A673 (cell line): Measurements from ENCODE around the gene TBL3. TPM values are rescaled to one million over a fixed set of nuclear protein-coding genes. Genes with fewer than 3 reads are reported as not detected.

Experiments
- BruUV-seq: library from RNA; stranded (reverse); fragments of 400-500 nt; replicated peaks from 2 replicates; lab custom pipeline; 2021; lab: Mats Ljungman, UMichigan
- CTCF ChIA-PET: fragments of 300-600 bp; sonication (Branson Sonifier 250); formaldehyde crosslinking; loops from one replicate; lab custom pipeline; 2022; ENCODE audit warnings: antibody characterized with exemption; lab: Charles Lee
- POLR2A ChIA-PET: fragments of 300-600 bp; sonication (Branson Sonifier 250); formaldehyde crosslinking; loops from one replicate; lab custom pipeline; 2022; ENCODE audit warnings: antibody characterized with exemption; ENCODE audit not compliant: low non-redundant PET; lab: Charles Lee
- DNase-seq: peaks from one replicate; pipeline ENCODE4 v3.0.0-alpha.2; 2015; ENCODE audit warnings: low spot score
- H3K27ac ChIP-seq: fragments of 200-600 bp; sonication (generic); 2 replicates; pipeline ENCODE4 v1.5.1; 2016; ENCODE audit warnings: mixed run types, low read depth, mild to moderate bottlenecking, mixed read lengths, antibody characterized with exemption, low read length; ENCODE audit not compliant: poor library complexity, severe bottlenecking
- H3K27me3 ChIP-seq: fragments of 200-600 bp; sonication (generic); replicated peaks from 2 replicates; pipeline ENCODE4 v1.6.1; 2017; ENCODE audit warnings: mixed run types, low read depth, mild to moderate bottlenecking, mixed read lengths, antibody characterized with exemption, low read length; ENCODE audit not compliant: insufficient read depth, poor library complexity
- H3K36me3 ChIP-seq: fragments of 200-600 bp; sonication (generic); 2 replicates; pipeline ENCODE4 v1.6.1; 2016; ENCODE audit warnings: mixed run types, mild to moderate bottlenecking, mixed read lengths, antibody characterized with exemption, low read length; ENCODE audit not compliant: insufficient read depth, poor library complexity, severe bottlenecking
- H3K4me1 ChIP-seq: fragments of 200-600 bp; sonication (generic); 2 replicates; pipeline ENCODE4 v1.6.1; 2017; ENCODE audit warnings: mixed run types, mild to moderate bottlenecking, mixed read lengths, antibody characterized with exemption, low read length; ENCODE audit not compliant: insufficient read depth, poor library complexity, severe bottlenecking
- H3K4me3 ChIP-seq: fragments of 200-600 bp; sonication (generic); 2 replicates; pipeline ENCODE4 v1.5.1; 2016; ENCODE audit warnings: low read depth, mixed run types, mild to moderate bottlenecking, mixed read lengths, low read length; ENCODE audit not compliant: poor library complexity, severe bottlenecking
- H3K9me3 ChIP-seq: fragments of 200-600 bp; sonication (generic); 2 replicates; pipeline ENCODE4 v1.6.1; 2016; ENCODE audit warnings: mixed run types, low read depth, mild to moderate bottlenecking, mixed read lengths, antibody characterized with exemption, low read length; ENCODE audit not compliant: poor library complexity, severe bottlenecking
- CTCF ChIP-seq: fragments of 300-800, 200-600 bp; sonication (generic); conservative IDR thresholded peaks from 2 replicates; pipeline ENCODE4 v1.5.1; 2017; ENCODE audit warnings: low read depth, mild to moderate bottlenecking, antibody characterized with exemption, low read length, moderate library complexity, mixed read lengths
- EZH2 ChIP-seq: fragments of 200-600 bp; sonication (generic); IDR thresholded peaks from 2 replicates; pipeline ENCODE4 v1.6.1; 2017; ENCODE audit warnings: borderline replicate concordance, low read depth, mild to moderate bottlenecking, mixed read lengths, antibody characterized with exemption, low read length; ENCODE audit not compliant: poor library complexity, severe bottlenecking
- intact Hi-C: fragments of 100-400 bp; cut with micrococcal nuclease; formaldehyde crosslinking; loops from one replicate; pipeline ENCODE4 v1.10.0; 2022; ENCODE audit not compliant: unreplicated experiment
- total RNA-seq: library from RNA; stranded (reverse); gene quantifications from 2 replicates; pipeline ENCODE4 v1.2.3, GENCODE V29; 2021

Gene TBL3
- total RNA-seq, 1 experiment from 2014 or later = 58.4 TPM

DNA sequence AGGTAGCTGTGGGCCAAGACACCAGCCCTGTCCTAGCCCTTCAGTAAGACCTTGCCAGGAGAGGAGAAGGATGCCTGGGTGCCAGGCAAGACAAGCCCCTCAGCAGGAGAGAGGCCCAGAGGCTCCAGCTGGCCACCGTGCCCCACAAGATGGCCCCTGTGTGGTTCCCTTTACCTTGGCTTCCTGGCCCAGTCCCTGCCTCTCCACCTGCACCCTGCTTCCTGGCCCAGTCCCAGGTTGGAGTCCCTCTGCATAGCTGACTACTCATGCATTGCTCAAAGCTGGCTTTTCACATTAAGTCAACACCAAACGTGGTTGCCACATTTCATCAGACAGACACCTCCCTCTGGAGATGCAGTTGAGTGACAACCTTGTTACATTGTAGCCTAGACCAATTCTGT lies 21.9 kb downstream of the TBL3 start:
- TF ChIP-seq EZH2 = no peak
- no peak for TF ChIP-seq CTCF
- Histone ChIP-seq H3K36me3 (peaks cover 20% of the 10 kb centered on the region), H3K27me3 (peaks cover 17% of the 10 kb centered on the region), H3K4me1 (peaks cover 6% of the 10 kb centered on the region), H3K4me3 (no peak overlapping the region), H3K27ac (peak overlapping the region; percentile 29), H3K9me3 (no peaks in the 10 kb centered on the region)
- DNase-seq = no peak
- POLR2A ChIA-PET = no interaction called here
- intact Hi-C loops = no loop called here
- CTCF ChIA-PET = no interaction called here
- BruUV-seq = no TSS peak

DNA sequence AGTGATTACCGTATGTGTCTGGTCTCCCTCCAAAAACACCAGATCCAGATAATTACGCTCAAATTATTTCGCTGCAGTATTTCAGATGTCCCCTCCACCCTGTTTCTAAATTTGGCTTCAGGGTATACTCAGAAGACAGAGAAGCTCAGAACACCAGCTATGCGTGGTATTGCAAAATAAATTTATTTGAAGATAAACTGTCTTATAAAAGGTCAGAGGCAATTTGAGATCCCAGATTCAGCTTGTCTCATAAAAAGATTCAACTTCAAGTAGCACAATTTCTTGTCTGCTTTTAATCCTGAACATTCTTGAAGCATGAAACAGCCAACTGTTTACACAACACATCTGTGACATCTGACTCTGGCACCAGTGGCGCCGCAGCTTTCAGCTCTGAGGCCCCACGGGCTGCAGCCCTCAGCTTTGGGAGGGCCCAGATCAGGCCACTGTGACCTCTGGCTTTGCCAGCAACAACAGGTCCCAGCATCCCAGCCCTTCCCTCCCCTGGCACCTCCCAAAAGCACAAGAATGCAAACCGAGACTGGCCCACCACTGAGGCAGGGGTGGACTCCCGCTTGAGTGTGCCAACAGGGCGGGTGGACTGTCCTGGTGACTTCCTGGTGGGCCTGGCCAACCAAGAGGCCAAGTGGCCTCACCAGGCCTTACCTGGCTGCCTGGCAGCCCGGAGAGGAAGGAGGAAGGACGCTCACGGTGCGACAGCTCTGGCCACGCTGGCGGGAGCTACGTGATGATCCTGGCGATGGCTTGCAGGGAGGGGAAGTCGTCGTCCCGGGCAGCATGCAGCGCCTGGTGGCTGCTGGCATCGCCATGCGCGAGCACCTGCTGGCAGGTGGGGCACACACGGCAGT lies 25.9 kb downstream of the TBL3 start:
- TSS peak; percentile 38 for BruUV-seq
- ChIA-PET POLR2A (no interaction called here), CTCF (no interaction called here)

DNA sequence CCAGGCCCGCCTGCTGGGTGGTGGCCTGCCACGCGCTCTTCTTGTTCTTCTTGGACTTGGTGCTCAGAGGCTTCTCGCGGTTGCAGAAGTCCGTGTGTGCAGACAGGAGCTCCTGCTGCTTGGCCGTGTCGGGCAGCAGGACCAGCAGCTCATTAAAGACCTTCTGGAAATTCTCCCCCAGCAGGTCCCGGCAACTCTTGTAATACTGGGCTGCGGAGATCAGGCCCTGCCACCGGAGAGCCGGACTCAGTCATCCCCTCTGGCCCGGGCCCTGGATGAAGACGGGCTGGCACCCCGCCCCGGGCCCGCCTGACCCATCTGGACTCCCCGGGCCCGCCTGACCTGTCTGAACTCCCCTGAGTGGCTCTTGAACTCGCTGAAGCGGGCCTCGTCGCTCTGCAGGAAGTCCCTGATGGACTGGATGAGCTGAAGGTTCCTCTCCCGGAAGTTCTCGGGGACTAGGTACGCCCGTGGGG lies 26.5 kb downstream of the TBL3 start:
- ChIA-PET CTCF (interaction anchor here (0.6 kb wide), 1 partner anchor 500 kb away, joined by 3 read pairs; no protein-coding TSS in a partner anchor), POLR2A (no interaction called here)
- Histone ChIP-seq H3K4me1 (no peaks in the 10 kb centered on the region), H3K27ac (no peak overlapping the region), H3K4me3 (no peak overlapping the region), H3K36me3 (peaks cover 63% of the 10 kb centered on the region), H3K9me3 (no peaks in the 10 kb centered on the region), H3K27me3 (no peaks in the 10 kb centered on the region)
- intact Hi-C loops = no loop called here
- TF ChIP-seq EZH2 (no peak), CTCF (no peak)
- DNase-seq = no peak
- no TSS peak for BruUV-seq

More for the DNA sequence above, 25.9 kb downstream of the TBL3 start:
- no peaks in the 10 kb centered on the region for H3K9me3 ChIP-seq
- no peak for DNase-seq
- no peak overlapping the region for H3K27ac ChIP-seq
- no peaks in the 10 kb centered on the region for H3K4me1 ChIP-seq
- H3K27me3 ChIP-seq = no peaks in the 10 kb centered on the region
- peaks cover 56% of the 10 kb centered on the region for H3K36me3 ChIP-seq
- no peak overlapping the region for H3K4me3 ChIP-seq
- intact Hi-C loops = no loop called here
- no peak for TF ChIP-seq CTCF
- TF ChIP-seq EZH2 = no peak
